ENCODE data around the gene ACER3. TPM values are rescaled to one million over a fixed set of nuclear protein-coding genes. Genes with fewer than 3 reads are reported as not detected.

ACER3 gene
- total RNA-seq, 1 experiment from 2014 or later, result 13.7 TPM

DNA sequence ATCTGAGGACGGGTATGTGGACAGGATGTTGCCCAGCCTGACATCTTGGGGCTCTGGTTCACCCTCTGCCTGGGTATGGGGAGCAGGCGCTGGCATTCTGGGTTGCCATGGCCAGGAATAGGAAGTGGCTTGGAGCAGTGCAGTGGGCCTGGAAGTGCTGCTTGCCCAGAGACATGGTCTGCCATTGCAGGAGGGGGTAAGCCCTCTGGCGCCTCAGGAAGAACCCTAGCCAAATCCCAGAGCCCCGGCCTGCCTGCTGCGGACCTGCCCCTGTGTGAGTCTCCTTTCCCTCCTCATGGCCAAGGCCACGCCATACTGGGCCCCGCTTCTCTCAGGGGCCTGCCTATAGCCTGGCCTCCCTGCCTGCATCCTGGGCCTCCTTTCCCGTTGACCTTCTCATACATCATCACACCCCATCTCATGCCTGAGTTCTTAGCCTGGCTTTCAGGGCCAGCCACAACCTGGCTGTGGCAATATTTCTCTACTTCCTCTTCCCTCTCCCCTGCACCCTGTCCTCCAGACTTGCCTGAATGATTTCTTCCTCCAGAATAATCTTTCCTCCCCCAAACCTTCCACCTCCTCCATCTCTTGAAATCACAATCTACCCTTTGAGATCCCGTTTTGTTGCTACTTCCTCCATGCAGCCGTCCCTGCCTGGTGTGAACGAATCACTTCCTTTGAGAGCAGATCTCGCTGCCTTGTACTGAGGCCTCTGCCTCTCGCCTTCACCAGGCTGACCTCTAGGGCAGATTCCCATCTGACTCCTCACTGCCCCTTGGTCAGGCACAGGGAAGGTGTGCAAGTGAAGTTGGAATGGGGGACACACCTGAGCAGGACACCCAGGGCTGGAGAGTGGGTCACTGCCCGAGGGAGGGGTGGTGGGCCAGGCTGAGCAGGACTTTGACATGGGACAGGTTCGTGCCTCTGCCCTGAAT lies 211.2 kb downstream of the ACER3 start:
- ATAC-seq, result no peak
- H3K9me3 Mint-ChIP-seq, result no peaks in the 10 kb centered on the region
- TF ChIP-seq, protein P1, sequence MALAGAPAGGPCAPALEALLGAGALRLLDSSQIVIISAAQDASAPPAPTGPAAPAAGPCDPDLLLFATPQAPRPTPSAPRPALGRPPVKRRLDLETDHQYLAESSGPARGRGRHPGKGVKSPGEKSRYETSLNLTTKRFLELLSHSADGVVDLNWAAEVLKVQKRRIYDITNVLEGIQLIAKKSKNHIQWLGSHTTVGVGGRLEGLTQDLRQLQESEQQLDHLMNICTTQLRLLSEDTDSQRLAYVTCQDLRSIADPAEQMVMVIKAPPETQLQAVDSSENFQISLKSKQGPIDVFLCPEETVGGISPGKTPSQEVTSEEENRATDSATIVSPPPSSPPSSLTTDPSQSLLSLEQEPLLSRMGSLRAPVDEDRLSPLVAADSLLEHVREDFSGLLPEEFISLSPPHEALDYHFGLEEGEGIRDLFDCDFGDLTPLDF (CRISPR knock-in tag; IDR thresholded peaks at IDR 0.05), result no peak
- TF ChIP-seq CREB1 (CRISPR knock-in tag; IDR thresholded peaks at IDR 0.05) (no peak), ZNF263 (CRISPR knock-in tag; IDR thresholded peaks at IDR 0.05; ENCODE audit: low read depth) (no peak), OVOL2 (CRISPR knock-in tag; IDR thresholded peaks at IDR 0.05; ENCODE audit: borderline replicate concordance) (no peak), HMGA2 (CRISPR knock-in tag; IDR thresholded peaks at IDR 0.05) (no peak)
- TF ChIP-seq, protein P2, sequence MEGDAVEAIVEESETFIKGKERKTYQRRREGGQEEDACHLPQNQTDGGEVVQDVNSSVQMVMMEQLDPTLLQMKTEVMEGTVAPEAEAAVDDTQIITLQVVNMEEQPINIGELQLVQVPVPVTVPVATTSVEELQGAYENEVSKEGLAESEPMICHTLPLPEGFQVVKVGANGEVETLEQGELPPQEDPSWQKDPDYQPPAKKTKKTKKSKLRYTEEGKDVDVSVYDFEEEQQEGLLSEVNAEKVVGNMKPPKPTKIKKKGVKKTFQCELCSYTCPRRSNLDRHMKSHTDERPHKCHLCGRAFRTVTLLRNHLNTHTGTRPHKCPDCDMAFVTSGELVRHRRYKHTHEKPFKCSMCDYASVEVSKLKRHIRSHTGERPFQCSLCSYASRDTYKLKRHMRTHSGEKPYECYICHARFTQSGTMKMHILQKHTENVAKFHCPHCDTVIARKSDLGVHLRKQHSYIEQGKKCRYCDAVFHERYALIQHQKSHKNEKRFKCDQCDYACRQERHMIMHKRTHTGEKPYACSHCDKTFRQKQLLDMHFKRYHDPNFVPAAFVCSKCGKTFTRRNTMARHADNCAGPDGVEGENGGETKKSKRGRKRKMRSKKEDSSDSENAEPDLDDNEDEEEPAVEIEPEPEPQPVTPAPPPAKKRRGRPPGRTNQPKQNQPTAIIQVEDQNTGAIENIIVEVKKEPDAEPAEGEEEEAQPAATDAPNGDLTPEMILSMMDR (IDR thresholded peaks at IDR 0.05), result no peak
- peaks cover 3% of the 10 kb centered on the region; the same call in 1 of the 2 replicates for H3K27me3 Mint-ChIP-seq (ENCODE audit: low read depth)
- H3K4me3 Mint-ChIP-seq, result no peak overlapping the region
- ChIA-PET POLR2A (no interaction called here), CTCF (interaction anchor here (1.1 kb wide), 1 partner anchor 19 kb away, joined by 6 read pairs; no protein-coding TSS in a partner anchor)
- H3K27ac Mint-ChIP-seq, result peak overlapping the region; percentile 70; the same call in 1 of the 2 replicates
- H3K4me1 Mint-ChIP-seq, result peaks cover 13% of the 10 kb centered on the region
- no peak for DNase-seq (ENCODE audit: low spot score)
- H3K36me3 Mint-ChIP-seq, result no peaks in the 10 kb centered on the region

DNA sequence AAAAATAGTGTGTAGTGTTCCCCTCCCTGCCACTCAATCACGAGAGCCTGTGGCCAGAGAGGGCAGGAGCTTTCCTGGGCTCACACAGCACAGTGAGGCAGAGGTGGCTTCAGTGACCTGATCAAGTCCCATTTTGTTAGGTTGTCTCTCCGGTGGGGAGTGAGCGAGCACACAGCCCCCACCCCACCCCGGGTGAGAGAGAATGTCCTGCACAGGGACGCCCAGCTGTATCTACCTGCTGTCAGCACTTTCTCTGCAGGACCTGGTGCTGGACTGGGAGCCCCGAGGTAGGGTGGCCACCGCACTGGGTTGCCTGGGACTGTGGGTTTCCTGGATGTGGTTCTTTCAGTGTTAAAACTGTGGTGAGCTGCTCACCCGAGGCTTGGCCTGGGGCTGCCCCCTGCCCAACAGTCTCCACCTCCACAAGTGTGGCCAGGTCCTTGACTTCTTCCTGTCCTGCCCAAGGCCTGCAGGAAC lies 212.2 kb downstream of the ACER3 start:
- H3K4me3 Mint-ChIP-seq, result no peak overlapping the region

DNA sequence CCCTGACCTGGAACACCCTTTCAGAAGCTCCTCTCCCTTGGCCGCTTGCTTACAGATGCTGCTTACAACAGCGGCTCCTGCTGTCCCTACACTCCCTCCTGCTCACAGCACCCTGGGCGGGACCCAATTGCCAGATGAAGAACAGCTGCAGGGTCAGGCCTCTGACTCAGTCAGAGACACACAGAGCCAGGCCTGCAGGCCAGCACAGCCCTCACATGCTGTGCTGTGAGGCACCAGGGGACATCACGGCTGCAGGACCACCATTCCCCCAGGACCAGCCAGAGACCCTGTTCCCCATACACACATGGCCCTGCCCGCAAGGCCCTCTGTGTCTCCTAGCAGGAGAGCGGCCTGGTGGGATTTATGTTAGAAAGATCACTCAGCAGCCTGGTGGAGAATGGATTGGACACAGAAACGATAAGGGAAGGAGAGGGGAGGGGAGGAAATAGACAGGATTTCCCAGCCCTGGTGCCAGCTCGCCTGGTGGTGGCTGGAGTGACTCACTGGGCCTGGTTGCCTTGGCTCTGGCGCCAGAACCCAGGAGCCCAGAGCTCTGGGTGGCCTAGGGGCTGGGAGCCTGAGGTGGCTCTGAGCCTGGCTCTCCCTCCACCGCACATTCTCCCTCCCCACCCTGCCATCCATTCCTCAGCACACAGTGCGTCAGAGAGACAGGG lies 212.7 kb downstream of the ACER3 start:
- ChIA-PET CTCF (interaction anchor here (1.1 to 1.4 kb wide), 2 partner anchors 18 to 28 kb away, joined by 3 to 4 read pairs; no protein-coding TSS in a partner anchor), POLR2A (no interaction called here)
- ATAC-seq, result no peak
- DNase-seq (ENCODE audit: low spot score), result no peak
- no peaks in the 10 kb centered on the region for H3K27me3 Mint-ChIP-seq (ENCODE audit: low read depth)
- H3K36me3 Mint-ChIP-seq, result no peaks in the 10 kb centered on the region; the same call in 1 of the 2 replicates
- H3K4me1 Mint-ChIP-seq, result peaks cover 3% of the 10 kb centered on the region
- H3K4me3 Mint-ChIP-seq, result no peak overlapping the region
- TF ChIP-seq ZNF232 (CRISPR knock-in tag; IDR thresholded peaks at IDR 0.05) (no peak), FOXJ3 (CRISPR knock-in tag; IDR thresholded peaks at IDR 0.05; ENCODE audit: borderline replicate concordance) (no peak), NR3C1 (CRISPR knock-in tag; conservative IDR thresholded peaks at IDR 0.05; ENCODE audit: low read depth) (no peak)
- TF ChIP-seq, protein P3, sequence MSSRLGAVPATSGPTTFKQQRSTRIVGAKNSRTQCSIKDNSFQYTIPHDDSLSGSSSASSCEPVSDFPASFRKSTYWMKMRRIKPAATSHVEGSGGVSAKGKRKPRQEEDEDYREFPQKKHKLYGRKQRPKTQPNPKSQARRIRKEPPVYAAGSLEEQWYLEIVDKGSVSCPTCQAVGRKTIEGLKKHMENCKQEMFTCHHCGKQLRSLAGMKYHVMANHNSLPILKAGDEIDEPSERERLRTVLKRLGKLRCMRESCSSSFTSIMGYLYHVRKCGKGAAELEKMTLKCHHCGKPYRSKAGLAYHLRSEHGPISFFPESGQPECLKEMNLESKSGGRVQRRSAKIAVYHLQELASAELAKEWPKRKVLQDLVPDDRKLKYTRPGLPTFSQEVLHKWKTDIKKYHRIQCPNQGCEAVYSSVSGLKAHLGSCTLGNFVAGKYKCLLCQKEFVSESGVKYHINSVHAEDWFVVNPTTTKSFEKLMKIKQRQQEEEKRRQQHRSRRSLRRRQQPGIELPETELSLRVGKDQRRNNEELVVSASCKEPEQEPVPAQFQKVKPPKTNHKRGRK (CRISPR knock-in tag; IDR thresholded peaks at IDR 0.05; ENCODE audit: borderline replicate concordance), result no peak
- TF ChIP-seq, protein P4, sequence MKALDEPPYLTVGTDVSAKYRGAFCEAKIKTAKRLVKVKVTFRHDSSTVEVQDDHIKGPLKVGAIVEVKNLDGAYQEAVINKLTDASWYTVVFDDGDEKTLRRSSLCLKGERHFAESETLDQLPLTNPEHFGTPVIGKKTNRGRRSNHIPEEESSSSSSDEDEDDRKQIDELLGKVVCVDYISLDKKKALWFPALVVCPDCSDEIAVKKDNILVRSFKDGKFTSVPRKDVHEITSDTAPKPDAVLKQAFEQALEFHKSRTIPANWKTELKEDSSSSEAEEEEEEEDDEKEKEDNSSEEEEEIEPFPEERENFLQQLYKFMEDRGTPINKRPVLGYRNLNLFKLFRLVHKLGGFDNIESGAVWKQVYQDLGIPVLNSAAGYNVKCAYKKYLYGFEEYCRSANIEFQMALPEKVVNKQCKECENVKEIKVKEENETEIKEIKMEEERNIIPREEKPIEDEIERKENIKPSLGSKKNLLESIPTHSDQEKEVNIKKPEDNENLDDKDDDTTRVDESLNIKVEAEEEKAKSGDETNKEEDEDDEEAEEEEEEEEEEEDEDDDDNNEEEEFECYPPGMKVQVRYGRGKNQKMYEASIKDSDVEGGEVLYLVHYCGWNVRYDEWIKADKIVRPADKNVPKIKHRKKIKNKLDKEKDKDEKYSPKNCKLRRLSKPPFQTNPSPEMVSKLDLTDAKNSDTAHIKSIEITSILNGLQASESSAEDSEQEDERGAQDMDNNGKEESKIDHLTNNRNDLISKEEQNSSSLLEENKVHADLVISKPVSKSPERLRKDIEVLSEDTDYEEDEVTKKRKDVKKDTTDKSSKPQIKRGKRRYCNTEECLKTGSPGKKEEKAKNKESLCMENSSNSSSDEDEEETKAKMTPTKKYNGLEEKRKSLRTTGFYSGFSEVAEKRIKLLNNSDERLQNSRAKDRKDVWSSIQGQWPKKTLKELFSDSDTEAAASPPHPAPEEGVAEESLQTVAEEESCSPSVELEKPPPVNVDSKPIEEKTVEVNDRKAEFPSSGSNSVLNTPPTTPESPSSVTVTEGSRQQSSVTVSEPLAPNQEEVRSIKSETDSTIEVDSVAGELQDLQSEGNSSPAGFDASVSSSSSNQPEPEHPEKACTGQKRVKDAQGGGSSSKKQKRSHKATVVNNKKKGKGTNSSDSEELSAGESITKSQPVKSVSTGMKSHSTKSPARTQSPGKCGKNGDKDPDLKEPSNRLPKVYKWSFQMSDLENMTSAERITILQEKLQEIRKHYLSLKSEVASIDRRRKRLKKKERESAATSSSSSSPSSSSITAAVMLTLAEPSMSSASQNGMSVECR (CRISPR knock-in tag; IDR thresholded peaks at IDR 0.05; ENCODE audit: borderline replicate concordance), result no peak
- peak overlapping the region; percentile 31 for H3K27ac Mint-ChIP-seq
- peaks cover 7% of the 10 kb centered on the region for H3K9me3 Mint-ChIP-seq

More for the DNA sequence above, 212.2 kb downstream of the ACER3 start:
- Mint-ChIP-seq H3K36me3 (no peaks in the 10 kb centered on the region), H3K27ac (peak overlapping the region; percentile 31; the same call in 1 of the 2 replicates), H3K27me3 (ENCODE audit: low read depth) (no peaks in the 10 kb centered on the region), H3K9me3 (peaks cover 1% of the 10 kb centered on the region), H3K4me1 (peaks cover 7% of the 10 kb centered on the region)
- ChIA-PET POLR2A (no interaction called here), CTCF (interaction anchor here (1.1 to 1.4 kb wide), 2 partner anchors 18 kb away, joined by 4 to 6 read pairs; no protein-coding TSS in a partner anchor)
- DNase-seq (ENCODE audit: low spot score), result no peak
- ATAC-seq, result no peak
- TF ChIP-seq, protein P5, sequence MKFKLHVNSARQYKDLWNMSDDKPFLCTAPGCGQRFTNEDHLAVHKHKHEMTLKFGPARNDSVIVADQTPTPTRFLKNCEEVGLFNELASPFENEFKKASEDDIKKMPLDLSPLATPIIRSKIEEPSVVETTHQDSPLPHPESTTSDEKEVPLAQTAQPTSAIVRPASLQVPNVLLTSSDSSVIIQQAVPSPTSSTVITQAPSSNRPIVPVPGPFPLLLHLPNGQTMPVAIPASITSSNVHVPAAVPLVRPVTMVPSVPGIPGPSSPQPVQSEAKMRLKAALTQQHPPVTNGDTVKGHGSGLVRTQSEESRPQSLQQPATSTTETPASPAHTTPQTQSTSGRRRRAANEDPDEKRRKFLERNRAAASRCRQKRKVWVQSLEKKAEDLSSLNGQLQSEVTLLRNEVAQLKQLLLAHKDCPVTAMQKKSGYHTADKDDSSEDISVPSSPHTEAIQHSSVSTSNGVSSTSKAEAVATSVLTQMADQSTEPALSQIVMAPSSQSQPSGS (CRISPR knock-in tag; IDR thresholded peaks at IDR 0.05; ENCODE audit: borderline replicate concordance, low read depth), result no peak
- TF ChIP-seq ZNF219 (CRISPR knock-in tag; IDR thresholded peaks at IDR 0.05; ENCODE audit: borderline replicate concordance) (no peak), OVOL2 (CRISPR knock-in tag; IDR thresholded peaks at IDR 0.05; ENCODE audit: borderline replicate concordance) (no peak)
- TF ChIP-seq, protein P6, sequence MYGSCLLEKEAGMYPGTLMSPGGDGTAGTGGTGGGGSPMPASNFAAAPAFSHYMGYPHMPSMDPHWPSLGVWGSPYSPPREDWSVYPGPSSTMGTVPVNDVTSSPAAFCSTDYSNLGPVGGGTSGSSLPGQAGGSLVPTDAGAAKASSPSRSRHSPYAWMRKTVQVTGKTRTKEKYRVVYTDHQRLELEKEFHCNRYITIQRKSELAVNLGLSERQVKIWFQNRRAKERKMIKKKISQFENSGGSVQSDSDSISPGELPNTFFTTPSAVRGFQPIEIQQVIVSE (CRISPR knock-in tag; IDR thresholded peaks at IDR 0.05; ENCODE audit: borderline replicate concordance), result no peak

All from WTC11 (cell line).